ENCODE measurements around the gene KLF5. TPM values are rescaled to one million over a fixed set of nuclear protein-coding genes. Genes with fewer than 3 reads are reported as not detected.
"Not testable (repeated sequence)": the region's sequence is repeated elsewhere in the genome, so short reads cannot be mapped to it uniquely, and the experiment has no call there.

The KLF5 gene
- total RNA-seq = 1.0 and 1.2 TPM in 2 replicates

GRCh38 chr13:73058736-73059459 is at the start of gene KLF5:
TSS of gene KLF5 (plus strand) at chr13:73059005. CDS start at chr13:73059328, 323 bp downstream.
- DNase-seq = peak; percentile 97

GRCh38 chr13:73011751-73012150 is 47.1 kb upstream of the KLF5 start:
- DNase-seq = no peak

GRCh38 chr13:73015805-73016204 is 43.0 kb upstream of the KLF5 start:
- no peak for DNase-seq

GRCh38 chr13:73018336-73018735 is 40.5 kb upstream of the KLF5 start:
- no peak for DNase-seq

GRCh38 chr13:73025217-73026012 is 33.4 kb upstream of the KLF5 start:
- peak; percentile 44 for DNase-seq

- DNase-seq = no peak
Measured at GRCh38 chr13:73034901-73035300, 23.9 kb upstream of the KLF5 start.

GRCh38 chr13:73035660-73036059 is 23.1 kb upstream of the KLF5 start:
- DNase-seq = no peak

GRCh38 chr13:73036566-73036965 is 22.2 kb upstream of the KLF5 start:
- DNase-seq = no peak

- no peak for DNase-seq
Measured at GRCh38 chr13:73038064-73038463, 20.7 kb upstream of the KLF5 start.

- DNase-seq = no peak
Measured at GRCh38 chr13:73039201-73040108, 19.4 kb upstream of the KLF5 start.

GRCh38 chr13:73040484-73040883 is 18.3 kb upstream of the KLF5 start:
- no peak for DNase-seq

GRCh38 chr13:73040968-73041596 is 17.7 kb upstream of the KLF5 start:
- DNase-seq = no peak

- no peak for DNase-seq
Measured at GRCh38 chr13:73045031-73045430, 13.8 kb upstream of the KLF5 start.

- not testable (repeated sequence) for DNase-seq
Measured at GRCh38 chr13:73048615-73049014, 10.2 kb upstream of the KLF5 start.

GRCh38 chr13:73054712-73055111 is 4.1 kb upstream of the KLF5 start:
- DNase-seq = no peak

GRCh38 chr13:73055813-73056564 is 2.8 kb upstream of the KLF5 start:
- peak; percentile 76 for DNase-seq

- DNase-seq = no peak
Measured at GRCh38 chr13:73056565-73056962, 2.2 kb upstream of the KLF5 start.

GRCh38 chr13:73057284-73058063 is 1.3 kb upstream of the KLF5 start:
- no peak for DNase-seq

- DNase-seq = no peak
Measured at GRCh38 chr13:73058064-73058313, 816 bp upstream of the KLF5 start.

GRCh38 chr13:73058432-73058735 is 421 bp upstream of the KLF5 start:
- DNase-seq = no peak

- DNase-seq = peak; percentile 54
Measured at GRCh38 chr13:73059460-73060250, 850 bp downstream of the KLF5 start.
